D721Med (cell line): ENCODE data around the gene BHLHE23.

Source experiments
- DNase-seq: peaks from one replicate; pipeline ENCODE4 v3.0.0; 2011; ENCODE audit warnings: low spot score; ENCODE audit not compliant: insufficient read length
- FAIRE-seq: peaks from 2 replicates; lab custom pipeline; 2011; peaks lifted over from hg19 to GRCh38; lab: Jason Lieb, UNC
- CTCF ChIP-seq: IDR thresholded peaks from 2 replicates; pipeline ENCODE4 v1.5.1; 2012; ENCODE audit warnings: mild to moderate bottlenecking, control low read depth; ENCODE audit not compliant: insufficient read depth; ENCODE audit errors: missing control alignments

BHLHE23 gene

GRCh38 chr20:63051911-63052310 lies 45.1 kb upstream of the BHLHE23 start:
- TF ChIP-seq CTCF, result no peak
- DNase-seq, result no peak

GRCh38 chr20:63051186-63051860 lies 44.6 kb upstream of the BHLHE23 start:
- FAIRE-seq, result no peak
- TF ChIP-seq CTCF, result no peak
- DNase-seq, result no peak

More at GRCh38 chr20:63051911-63052310, 45.1 kb upstream of the BHLHE23 start:
- no peak for FAIRE-seq

- FAIRE-seq (no peak), DNase-seq (no peak)
- TF ChIP-seq CTCF, result no peak
These were observed 43.6 kb upstream of the BHLHE23 start for GRCh38 chr20:63050406-63050805.

GRCh38 chr20:63049561-63050221 lies 42.9 kb upstream of the BHLHE23 start:
- no peak for TF ChIP-seq CTCF
- FAIRE-seq (no peak), DNase-seq (no peak)

GRCh38 chr20:63049191-63049518 lies 42.4 kb upstream of the BHLHE23 start:
- no peak for TF ChIP-seq CTCF
- FAIRE-seq (no peak), DNase-seq (no peak)

GRCh38 chr20:63048516-63049190 lies 41.9 kb upstream of the BHLHE23 start:
- DNase-seq (no peak), FAIRE-seq (no peak)

More at GRCh38 chr20:63048516-63049190, 41.9 kb upstream of the BHLHE23 start:
- TF ChIP-seq CTCF, result no peak
